B cell (primary cell): ENCODE data around the gene SORT1.
A peak's percentile ranks its signal among the peaks of the same experiment; 100 is the strongest.

ENCODE experiments used
- EZH2 ChIP-seq: IDR thresholded peaks from 2 replicates; pipeline ENCODE4 v1.6.1; 2012; ENCODE audit warnings: borderline replicate concordance, low read depth, mild to moderate bottlenecking, moderate library complexity, low read length; ENCODE audit not compliant: insufficient read depth, poor library complexity, severe bottlenecking
- TF ChIP-seq, protein P1 (sequence below): fragments of 200-600 bp; IDR thresholded peaks from one replicate; pipeline ENCODE4 v1.8.0; 2022; ENCODE audit warnings: antibody characterized with exemption, mild to moderate bottlenecking

DNA sequence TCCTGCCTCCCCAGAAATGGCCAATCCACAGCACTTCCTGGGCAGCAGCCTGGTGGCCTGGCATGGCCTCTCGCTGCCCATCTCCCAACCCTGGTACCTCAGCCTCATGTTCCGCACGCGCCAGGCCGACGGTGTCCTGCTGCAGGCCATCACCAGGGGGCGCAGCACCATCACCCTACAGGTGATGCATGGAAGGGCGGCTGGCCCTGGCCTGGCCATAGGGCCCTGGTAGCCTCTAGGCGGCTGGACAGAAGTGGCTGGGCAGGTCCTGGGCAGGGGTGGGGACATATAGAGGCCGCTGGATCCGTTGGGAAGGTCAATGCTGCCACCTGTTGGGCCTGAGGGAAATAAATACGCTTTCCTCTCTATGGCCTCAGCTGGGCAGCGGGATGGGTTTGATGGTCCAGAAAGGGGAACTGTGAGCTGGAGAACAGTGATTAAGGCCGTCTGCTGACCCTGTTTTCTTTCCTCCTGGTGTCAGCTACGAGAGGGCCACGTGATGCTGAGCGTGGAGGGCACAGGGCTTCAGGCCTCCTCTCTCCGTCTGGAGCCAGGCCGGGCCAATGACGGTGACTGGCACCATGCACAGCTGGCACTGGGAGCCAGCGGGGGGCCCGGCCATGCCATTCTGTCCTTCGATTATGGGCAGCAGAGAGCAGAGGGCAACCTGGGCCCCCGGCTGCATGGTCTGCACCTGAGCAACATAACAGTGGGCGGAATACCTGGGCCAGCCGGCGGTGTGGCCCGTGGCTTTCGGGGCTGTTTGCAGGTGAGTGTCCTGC lies 133.9 kb downstream of the SORT1 start:
- TF ChIP-seq, protein P1, sequence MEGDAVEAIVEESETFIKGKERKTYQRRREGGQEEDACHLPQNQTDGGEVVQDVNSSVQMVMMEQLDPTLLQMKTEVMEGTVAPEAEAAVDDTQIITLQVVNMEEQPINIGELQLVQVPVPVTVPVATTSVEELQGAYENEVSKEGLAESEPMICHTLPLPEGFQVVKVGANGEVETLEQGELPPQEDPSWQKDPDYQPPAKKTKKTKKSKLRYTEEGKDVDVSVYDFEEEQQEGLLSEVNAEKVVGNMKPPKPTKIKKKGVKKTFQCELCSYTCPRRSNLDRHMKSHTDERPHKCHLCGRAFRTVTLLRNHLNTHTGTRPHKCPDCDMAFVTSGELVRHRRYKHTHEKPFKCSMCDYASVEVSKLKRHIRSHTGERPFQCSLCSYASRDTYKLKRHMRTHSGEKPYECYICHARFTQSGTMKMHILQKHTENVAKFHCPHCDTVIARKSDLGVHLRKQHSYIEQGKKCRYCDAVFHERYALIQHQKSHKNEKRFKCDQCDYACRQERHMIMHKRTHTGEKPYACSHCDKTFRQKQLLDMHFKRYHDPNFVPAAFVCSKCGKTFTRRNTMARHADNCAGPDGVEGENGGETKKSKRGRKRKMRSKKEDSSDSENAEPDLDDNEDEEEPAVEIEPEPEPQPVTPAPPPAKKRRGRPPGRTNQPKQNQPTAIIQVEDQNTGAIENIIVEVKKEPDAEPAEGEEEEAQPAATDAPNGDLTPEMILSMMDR, result peak; percentile 93
- no peak for TF ChIP-seq EZH2
